HL-60 (cell line): ENCODE results near the gene GRIK1.

Experiments
- DNase-seq, 2 experiments: peaks; one replicate each; pipeline ENCODE4 v3.0.0-alpha.2; 2010 to 2020; ENCODE audit warnings: low read depth in 1 of 2, low spot score in 1 of 2
- H3K27ac ChIP-seq: fragments of 250-450 bp; sonication (Bioruptor Pico); replicated peaks from 2 replicates; pipeline ENCODE4 v1.5.1; 2020; ENCODE audit warnings: mild to moderate bottlenecking, moderate library complexity
- H3K27me3 ChIP-seq: fragments of 250-450 bp; sonication (Bioruptor Pico); 2 replicates; pipeline ENCODE4 v1.5.1; 2021; ENCODE audit warnings: mild to moderate bottlenecking, moderate library complexity; ENCODE audit not compliant: insufficient read depth, poor library complexity, severe bottlenecking
- H3K4me3 ChIP-seq: replicated peaks from 2 replicates; pipeline ENCODE4 v1.5.1; 2011; ENCODE audit warnings: mild to moderate bottlenecking, control low read depth, low read length; ENCODE audit not compliant: insufficient read depth
- GABPA ChIP-seq: IDR thresholded peaks from 2 replicates; pipeline ENCODE4 v1.6.1; 2012; ENCODE audit warnings: low read depth
- POLR2AphosphoS5 ChIP-seq: IDR thresholded peaks from 2 replicates; pipeline ENCODE4 v1.6.1; 2012; ENCODE audit warnings: low read depth
- SPI1 ChIP-seq: IDR thresholded peaks from 2 replicates; pipeline ENCODE4 v1.6.1; 2012; ENCODE audit warnings: low read depth, mild to moderate bottlenecking, borderline replicate concordance
- TF ChIP-seq, protein P1 (sequence below): IDR thresholded peaks from 2 replicates; pipeline ENCODE4 v1.6.1; 2012; ENCODE audit warnings: low read depth; ENCODE audit not compliant: insufficient replicate concordance
- TF ChIP-seq, protein P2 (sequence below): IDR thresholded peaks from one replicate; pipeline ENCODE4 v1.5.1; 2011; ENCODE audit warnings: low read length, control low read depth, inconsistent platforms; ENCODE audit not compliant: insufficient read depth

Gene GRIK1

DNA sequence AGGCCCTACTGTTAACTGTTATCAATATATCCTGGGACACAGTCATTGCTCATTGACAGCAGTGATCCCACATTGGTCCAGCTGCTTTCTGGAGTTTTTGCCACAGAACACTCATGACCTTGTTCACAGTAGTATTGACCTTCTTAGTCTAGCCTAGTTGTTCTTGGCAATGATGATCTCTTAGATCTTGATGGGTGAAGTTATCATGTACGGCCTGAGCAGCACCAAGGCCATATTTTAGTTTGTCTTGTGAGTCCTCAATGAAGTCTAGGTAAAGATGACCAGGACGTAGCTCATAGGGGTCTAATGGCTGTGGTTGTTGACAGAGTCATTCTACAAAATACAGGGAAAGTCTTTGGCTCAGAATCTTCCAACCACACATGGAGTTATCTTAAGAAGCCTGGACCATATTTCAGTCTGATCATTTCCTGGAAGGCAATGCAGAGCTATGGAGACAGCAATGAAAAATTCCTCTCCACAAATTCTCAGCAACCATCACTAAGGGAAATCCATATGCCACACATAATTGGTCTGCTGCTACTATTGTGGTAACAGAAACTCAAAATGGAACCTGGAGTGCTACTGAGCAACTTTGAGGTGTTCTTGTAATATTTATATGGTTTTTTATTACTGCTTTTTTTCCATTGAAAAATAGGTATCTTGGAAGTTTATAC is 279.6 kb downstream of the GRIK1 start:
- DNase-seq = no peak
- no peak overlapping the region for H3K4me3 ChIP-seq
- no peaks in the 10 kb centered on the region for H3K27me3 ChIP-seq
- TF ChIP-seq GABPA = no peak
- TF ChIP-seq SPI1 = no peak
- TF ChIP-seq, protein P1, sequence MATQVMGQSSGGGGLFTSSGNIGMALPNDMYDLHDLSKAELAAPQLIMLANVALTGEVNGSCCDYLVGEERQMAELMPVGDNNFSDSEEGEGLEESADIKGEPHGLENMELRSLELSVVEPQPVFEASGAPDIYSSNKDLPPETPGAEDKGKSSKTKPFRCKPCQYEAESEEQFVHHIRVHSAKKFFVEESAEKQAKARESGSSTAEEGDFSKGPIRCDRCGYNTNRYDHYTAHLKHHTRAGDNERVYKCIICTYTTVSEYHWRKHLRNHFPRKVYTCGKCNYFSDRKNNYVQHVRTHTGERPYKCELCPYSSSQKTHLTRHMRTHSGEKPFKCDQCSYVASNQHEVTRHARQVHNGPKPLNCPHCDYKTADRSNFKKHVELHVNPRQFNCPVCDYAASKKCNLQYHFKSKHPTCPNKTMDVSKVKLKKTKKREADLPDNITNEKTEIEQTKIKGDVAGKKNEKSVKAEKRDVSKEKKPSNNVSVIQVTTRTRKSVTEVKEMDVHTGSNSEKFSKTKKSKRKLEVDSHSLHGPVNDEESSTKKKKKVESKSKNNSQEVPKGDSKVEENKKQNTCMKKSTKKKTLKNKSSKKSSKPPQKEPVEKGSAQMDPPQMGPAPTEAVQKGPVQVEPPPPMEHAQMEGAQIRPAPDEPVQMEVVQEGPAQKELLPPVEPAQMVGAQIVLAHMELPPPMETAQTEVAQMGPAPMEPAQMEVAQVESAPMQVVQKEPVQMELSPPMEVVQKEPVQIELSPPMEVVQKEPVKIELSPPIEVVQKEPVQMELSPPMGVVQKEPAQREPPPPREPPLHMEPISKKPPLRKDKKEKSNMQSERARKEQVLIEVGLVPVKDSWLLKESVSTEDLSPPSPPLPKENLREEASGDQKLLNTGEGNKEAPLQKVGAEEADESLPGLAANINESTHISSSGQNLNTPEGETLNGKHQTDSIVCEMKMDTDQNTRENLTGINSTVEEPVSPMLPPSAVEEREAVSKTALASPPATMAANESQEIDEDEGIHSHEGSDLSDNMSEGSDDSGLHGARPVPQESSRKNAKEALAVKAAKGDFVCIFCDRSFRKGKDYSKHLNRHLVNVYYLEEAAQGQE = no peak
- TF ChIP-seq POLR2AphosphoS5 = no peak
- TF ChIP-seq, protein P2, sequence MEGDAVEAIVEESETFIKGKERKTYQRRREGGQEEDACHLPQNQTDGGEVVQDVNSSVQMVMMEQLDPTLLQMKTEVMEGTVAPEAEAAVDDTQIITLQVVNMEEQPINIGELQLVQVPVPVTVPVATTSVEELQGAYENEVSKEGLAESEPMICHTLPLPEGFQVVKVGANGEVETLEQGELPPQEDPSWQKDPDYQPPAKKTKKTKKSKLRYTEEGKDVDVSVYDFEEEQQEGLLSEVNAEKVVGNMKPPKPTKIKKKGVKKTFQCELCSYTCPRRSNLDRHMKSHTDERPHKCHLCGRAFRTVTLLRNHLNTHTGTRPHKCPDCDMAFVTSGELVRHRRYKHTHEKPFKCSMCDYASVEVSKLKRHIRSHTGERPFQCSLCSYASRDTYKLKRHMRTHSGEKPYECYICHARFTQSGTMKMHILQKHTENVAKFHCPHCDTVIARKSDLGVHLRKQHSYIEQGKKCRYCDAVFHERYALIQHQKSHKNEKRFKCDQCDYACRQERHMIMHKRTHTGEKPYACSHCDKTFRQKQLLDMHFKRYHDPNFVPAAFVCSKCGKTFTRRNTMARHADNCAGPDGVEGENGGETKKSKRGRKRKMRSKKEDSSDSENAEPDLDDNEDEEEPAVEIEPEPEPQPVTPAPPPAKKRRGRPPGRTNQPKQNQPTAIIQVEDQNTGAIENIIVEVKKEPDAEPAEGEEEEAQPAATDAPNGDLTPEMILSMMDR = no peak
- H3K27ac ChIP-seq = no peak overlapping the region

DNA sequence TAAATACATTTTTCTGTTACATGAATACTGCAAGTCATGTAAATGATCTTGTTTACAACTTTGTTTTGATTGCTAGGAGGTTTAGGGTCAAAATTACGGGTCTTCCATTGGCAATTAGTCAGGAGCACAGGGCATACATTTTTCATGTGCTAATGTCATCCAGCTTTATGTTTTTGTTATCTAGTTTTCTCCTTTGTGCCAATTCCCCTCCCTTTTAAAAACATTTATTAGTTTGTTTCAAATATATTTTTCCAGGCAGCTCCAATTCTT is 280.9 kb downstream of the GRIK1 start:
- DNase-seq = no peak
- Histone ChIP-seq H3K27me3 (no peaks in the 10 kb centered on the region), H3K27ac (no peak overlapping the region), H3K4me3 (no peak overlapping the region)
- TF ChIP-seq GABPA (no peak), POLR2AphosphoS5 (no peak), SPI1 (no peak)
- TF ChIP-seq, protein P1 = no peak
- TF ChIP-seq, protein P2 = no peak

DNA sequence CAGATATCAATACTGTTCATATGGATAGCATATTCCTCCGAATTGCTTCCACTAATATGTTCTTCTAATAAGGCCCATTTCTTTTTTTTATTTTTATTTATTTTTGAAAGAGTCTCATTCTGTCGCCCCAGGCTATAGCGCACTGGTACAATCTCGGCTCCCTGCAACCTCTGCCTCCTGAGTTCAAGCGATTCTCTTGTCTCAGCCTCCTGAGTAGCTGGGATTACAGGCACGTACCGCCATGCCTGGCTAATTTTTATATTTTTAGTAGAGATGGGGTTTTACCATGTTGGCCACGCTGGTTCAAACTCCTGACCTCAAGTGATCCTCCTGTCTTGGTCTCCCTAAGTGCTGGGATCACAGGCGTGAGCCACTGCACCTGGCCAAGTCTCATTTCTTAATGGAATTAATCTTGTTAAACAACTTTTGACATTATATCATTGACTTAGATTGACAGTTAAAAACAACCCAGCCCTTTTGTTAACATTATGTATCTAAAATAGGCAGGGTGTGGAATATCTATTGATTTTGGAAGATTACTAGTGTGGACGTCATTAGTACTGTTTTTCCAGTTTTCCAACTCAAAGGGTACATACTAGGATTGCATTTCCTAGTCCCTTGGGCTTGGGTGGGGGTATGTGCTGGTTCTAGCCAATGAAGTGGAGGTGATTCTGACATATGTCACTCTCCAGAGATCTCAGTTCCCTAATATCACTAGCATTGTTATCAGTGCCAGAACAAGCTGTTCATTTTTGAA is 281.4 kb downstream of the GRIK1 start:
- TF ChIP-seq SPI1 (no peak), GABPA (no peak), POLR2AphosphoS5 (no peak)
- TF ChIP-seq, protein P1 = no peak
- TF ChIP-seq, protein P2 = no peak
- no peak for DNase-seq
- H3K4me3 ChIP-seq = no peak overlapping the region
- H3K27ac ChIP-seq = no peak overlapping the region
- H3K27me3 ChIP-seq = no peaks in the 10 kb centered on the region
